ENCODE results near the gene ACBD4.

GRCh38 chr17:45143094-45143670 lies 7.7 kb downstream of the ACBD4 start:
- TF ChIP-seq, protein P1, sequence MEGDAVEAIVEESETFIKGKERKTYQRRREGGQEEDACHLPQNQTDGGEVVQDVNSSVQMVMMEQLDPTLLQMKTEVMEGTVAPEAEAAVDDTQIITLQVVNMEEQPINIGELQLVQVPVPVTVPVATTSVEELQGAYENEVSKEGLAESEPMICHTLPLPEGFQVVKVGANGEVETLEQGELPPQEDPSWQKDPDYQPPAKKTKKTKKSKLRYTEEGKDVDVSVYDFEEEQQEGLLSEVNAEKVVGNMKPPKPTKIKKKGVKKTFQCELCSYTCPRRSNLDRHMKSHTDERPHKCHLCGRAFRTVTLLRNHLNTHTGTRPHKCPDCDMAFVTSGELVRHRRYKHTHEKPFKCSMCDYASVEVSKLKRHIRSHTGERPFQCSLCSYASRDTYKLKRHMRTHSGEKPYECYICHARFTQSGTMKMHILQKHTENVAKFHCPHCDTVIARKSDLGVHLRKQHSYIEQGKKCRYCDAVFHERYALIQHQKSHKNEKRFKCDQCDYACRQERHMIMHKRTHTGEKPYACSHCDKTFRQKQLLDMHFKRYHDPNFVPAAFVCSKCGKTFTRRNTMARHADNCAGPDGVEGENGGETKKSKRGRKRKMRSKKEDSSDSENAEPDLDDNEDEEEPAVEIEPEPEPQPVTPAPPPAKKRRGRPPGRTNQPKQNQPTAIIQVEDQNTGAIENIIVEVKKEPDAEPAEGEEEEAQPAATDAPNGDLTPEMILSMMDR (IDR thresholded peaks at IDR 0.05; ENCODE audit: poor library complexity), result no peak
- TF ChIP-seq EZH2phosphoT487 (IDR thresholded peaks at IDR 0.05; ENCODE audit: low read depth, severe bottlenecking, unreplicated experiment) (no peak), EZH2 (IDR thresholded peaks at IDR 0.05; ENCODE audit: borderline replicate concordance) (no peak)
